Non-pigmented ciliary epithelial cell (primary cell): ENCODE measurements around the gene SSR4.
"Not testable (repeated sequence)": the region's sequence is repeated elsewhere in the genome, so short reads cannot be mapped to it uniquely, and the experiment has no call there.

Source experiments
- DNase-seq: peaks from one replicate; pipeline ENCODE4 v3.0.0-alpha.2; 2010; ENCODE audit warnings: low read depth

SSR4 gene

GRCh38 chrX:153804100-153804595 lies 9.7 kb downstream of the SSR4 start:
- DNase-seq, result no peak

- DNase-seq, result no peak
Measured at GRCh38 chrX:153804621-153805020, 10.2 kb downstream of the SSR4 start.

GRCh38 chrX:153805436-153805835 lies 11.0 kb downstream of the SSR4 start:
- DNase-seq, result no peak

DNA sequence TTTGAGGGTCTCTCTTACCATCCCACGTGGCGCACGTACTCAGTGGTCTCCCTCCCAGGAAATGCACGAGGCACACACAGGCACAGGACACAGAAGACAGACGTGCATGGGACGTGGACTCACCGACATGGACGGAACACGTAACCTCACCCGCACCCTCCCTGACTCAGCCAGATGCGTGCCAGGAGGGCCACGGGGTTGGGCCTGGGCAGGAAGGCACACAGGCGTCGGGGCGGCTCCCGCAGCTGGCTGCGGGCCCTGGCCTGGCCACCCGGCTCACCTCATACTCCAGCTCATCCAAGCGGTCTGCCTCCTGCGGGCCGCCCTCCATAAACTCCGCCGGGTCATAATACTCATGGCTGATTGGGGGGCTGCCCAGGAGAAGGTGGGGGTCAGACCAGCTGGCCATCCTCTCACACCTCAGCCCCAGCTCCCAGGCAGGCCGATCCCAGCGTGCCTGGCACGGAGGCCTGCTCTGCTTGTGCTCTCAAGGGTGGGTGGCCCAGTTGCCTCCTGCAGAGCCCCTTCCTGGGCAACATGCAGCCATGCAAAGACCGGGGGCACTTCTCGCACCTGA lies 12.6 kb downstream of the SSR4 start:
- no peak for DNase-seq

DNA sequence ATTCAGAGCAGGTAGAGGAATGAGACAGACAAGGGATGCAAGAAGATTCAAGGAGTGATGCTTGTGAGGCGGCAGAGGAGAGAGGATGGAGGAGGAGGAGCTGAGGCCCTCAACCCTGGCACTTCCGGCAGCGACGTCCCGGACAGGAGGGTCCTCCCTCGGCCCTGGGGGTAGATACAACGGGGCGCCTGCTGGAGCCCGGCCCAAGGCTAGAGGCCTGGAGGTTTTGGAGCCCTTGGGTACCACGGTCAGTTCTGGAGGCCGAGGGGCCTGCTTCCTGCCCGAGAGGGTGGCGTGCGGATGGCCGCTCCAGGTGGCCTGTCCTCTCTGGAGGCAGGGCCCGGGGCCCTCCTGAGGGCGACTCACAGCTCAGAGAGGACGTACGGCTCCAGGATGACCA lies 13.5 kb downstream of the SSR4 start:
- no peak for DNase-seq

GRCh38 chrX:153812220-153812619 lies 17.8 kb downstream of the SSR4 start:
- no peak for DNase-seq

- DNase-seq, result no peak
Measured at GRCh38 chrX:153813161-153813560, 18.7 kb downstream of the SSR4 start.

- no peak for DNase-seq
Measured at GRCh38 chrX:153814591-153815315, 20.3 kb downstream of the SSR4 start.

DNA sequence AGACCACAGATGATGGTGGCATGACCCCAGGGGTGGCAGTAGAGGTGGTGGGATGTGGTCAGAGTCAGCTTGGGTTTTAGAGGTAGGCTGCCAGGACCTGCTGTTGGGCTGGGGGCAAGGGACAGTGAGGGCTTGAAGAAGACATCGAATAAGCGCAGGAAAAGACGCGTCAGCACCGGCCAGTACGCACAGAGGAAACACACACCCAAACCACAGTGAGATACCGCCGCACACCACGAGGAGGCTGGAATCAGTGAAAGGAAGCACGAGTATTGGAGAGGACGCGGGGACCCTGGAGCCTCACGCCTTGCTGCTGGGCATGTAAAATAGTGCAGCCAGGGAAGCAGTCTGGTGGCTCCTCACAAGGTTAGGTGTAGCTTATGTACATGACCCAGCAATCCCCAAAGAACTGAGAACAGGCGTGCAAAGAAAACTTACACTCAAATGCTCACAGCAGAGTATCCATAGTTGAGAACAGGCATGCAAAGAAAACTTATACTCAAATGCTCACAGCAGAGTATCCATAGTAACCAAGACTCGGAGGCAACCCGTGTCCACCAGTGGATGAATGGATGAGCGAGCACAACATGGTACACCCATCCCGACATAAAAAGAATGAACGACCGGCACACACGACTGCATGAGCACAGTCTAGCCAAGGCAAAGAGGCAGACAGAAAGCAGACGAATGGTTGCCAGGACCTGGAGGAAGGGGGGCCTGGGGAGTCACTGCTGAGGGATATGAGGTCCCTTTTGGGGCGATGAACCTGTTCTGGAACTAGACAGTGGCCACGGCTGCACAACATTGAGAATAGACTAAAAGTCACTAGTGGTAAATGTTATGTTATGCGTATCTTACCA lies 22.6 kb downstream of the SSR4 start:
- no peak for DNase-seq

GRCh38 chrX:153818064-153818463 lies 23.6 kb downstream of the SSR4 start:
- DNase-seq, result not testable (repeated sequence)

GRCh38 chrX:153818571-153819383 lies 24.3 kb downstream of the SSR4 start:
- DNase-seq, result no peak

DNA sequence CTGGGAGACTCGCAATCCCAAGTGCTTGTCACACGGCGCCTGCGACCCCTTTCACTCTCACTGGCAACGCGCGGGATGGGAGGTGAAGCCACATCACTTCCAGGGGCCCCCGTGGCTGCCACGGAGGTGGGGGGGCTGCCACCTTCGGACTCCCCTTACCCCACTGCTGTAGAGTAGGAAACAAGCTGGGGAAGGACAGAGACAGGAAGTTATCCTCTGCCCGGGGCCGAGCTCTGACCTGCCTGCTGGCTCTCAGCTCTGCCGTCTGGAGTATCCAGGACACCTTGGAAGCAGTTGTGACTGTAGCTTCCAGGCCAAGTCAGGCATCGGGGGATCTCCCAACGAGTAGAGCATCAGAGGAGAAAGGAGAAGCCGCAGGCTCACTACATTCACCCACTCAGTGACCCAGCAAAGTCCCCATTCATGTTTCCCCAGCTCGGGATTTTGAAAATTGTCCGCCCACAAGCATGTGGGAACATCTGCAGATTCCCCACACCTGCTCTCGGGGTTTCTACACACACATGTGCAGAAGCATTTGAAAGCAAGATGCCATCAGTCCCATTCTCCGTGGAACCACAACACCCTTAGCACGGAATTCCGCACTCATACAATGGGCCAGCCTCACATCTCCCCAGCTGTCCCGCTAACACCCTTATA lies 25.0 kb downstream of the SSR4 start:
- no peak for DNase-seq

DNA sequence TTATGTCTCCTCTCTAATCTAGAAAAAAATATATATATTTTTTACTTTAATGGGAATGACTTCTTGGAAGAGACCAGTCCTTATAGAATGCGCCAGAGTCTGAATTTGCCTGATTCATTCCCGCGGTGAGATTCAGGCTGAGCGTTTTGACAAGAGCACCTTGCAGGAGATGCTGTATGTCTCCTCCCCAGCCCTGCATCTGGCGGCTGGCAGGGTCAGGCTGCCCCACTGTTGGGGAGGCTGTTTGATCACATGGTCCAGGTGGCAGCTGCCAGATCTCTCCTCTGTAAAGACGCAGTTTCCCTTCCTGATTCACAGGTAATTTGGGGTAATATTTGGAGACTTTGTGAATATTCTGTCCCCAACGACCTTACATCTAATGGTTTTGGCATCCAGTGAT lies 26.1 kb downstream of the SSR4 start:
- no peak for DNase-seq

GRCh38 chrX:153821066-153821465 lies 26.6 kb downstream of the SSR4 start:
- no peak for DNase-seq

- no peak for DNase-seq
Measured at GRCh38 chrX:153824348-153824747, 29.9 kb downstream of the SSR4 start.

- no peak for DNase-seq
Measured at GRCh38 chrX:153825042-153825441, 30.6 kb downstream of the SSR4 start.

DNA sequence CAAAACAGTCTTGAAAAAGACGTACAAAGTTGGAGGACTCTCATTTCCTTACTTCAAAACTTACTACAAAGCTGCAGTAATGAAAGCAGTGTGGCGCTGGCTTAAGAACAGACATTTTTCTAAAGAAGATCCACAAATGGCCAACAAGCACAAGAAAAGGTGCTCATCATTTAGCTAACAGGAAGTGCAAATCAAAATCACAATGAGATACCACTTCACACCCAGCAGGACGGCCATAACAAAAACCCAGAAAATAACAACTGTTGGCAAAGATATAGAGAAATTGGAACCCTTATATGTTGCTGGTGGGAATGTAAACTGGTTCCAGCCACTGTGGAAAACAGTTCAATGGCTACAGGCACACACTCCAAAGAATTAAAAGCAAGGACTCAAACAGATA lies 32.5 kb downstream of the SSR4 start:
- no peak for DNase-seq

DNA sequence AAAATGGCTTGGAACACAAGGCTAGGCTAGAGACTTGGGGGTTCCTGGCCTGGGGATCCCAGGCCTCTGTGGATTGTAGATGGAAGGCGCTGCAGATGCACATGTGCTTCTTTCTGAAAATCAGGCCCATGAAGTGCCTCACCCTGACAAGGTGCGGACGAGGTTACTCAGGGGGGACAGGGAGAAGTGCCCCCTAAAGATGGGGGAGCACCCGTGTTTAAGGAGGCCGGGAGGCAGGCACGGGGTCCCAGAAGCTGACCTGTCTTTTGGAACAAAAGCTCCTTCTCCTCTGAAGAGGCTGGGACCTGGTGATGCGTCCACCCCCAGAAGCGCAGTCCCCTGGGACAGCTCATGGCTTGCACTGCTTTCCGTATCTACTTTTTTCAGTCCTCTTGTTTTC lies 33.4 kb downstream of the SSR4 start:
- DNase-seq, result no peak

DNA sequence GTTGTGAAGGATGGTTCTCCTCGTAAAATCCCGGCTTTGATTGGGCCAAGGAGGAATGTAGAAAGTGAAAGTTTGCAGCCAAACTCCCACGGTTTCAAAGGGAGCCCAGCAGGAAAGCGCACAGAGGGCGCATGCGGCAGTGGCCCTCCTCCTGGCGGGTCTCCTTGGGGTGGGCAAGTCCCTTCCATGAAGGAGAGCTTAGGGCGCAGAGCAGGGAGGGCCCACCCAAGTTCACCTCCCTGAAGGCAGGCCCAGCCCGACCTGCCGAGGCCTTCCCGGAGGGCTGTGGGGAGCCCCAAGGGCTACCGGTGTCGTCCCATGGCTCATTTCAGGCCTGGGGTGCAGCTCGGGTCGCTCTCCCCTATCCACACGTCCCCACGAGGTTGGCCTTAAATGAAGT lies 33.8 kb downstream of the SSR4 start:
- DNase-seq, result no peak

DNA sequence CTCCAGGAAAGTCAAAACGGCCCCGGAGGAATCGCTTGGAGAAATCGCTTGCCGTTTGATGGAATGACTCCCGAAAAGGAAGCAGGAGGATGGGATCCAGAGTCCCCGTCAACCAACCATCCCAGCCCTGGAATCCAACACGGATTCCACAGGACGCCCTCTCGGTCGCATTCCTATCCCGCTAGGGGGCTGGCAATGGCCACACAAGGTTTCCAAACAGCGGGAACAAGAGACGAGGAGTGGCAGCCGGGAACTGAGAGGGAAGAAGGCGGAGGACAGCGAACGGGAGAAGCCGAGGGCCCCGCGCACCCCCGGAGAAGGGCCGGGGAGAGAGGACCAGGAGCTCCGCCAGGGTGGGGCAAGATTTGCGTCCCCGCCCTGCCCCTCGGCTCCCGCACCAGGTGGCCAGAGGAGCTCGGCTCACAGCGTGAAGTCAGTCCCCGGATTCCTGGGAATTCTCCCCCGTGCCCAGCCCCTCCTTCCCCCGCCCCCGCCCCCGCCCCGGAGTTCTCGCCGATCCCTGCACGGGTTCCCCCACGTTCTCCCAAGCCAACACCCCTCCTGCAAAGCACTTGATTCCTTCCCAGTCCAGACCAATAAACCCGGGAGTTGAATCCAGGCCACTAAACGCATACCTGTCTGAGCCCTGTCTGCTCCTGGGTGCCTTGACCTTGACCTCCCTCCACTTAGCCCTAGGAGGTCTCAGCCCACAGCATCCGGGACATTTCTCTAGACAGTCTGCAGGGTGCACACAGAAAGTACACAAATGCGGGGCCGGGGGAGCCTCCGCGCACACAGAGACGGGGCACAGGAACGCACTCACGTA lies 34.5 kb downstream of the SSR4 start:
- DNase-seq, result no peak

- DNase-seq, result no peak
Measured at GRCh38 chrX:153829549-153829798, 35.0 kb downstream of the SSR4 start.
